Loucy (cell line): ENCODE results near the gene DSCAML1.

Experiments
- H2AFZ ChIP-seq: fragments of 200-600 bp; sonication (generic); 2 replicates; pipeline ENCODE4 v1.6.0; 2016; ENCODE audit warnings: antibody characterized with exemption, mild to moderate bottlenecking, low read length, moderate library complexity
- H3F3A ChIP-seq: fragments of 200-600 bp; 2 replicates; pipeline ENCODE4 v1.6.0; 2016; ENCODE audit warnings: antibody characterized with exemption, low read depth, mild to moderate bottlenecking
- H3K27me3 ChIP-seq: fragments of 200-600 bp; sonication (generic); 2 replicates; pipeline ENCODE4 v1.6.1; 2014; ENCODE audit warnings: low read length, mild to moderate bottlenecking; ENCODE audit not compliant: insufficient read depth, poor library complexity, severe bottlenecking
- H3K36me3 ChIP-seq: fragments of 200-600 bp; sonication (generic); 2 replicates; pipeline ENCODE4 v1.6.1; 2016; ENCODE audit warnings: low read length; ENCODE audit not compliant: insufficient read depth
- H3K4me1 ChIP-seq: fragments of 200-600 bp; sonication (generic); 2 replicates; pipeline ENCODE4 v1.5.1; 2014; ENCODE audit warnings: low read length, mild to moderate bottlenecking; ENCODE audit not compliant: insufficient read depth, poor library complexity, severe bottlenecking
- H3K4me2 ChIP-seq: fragments of 200-600 bp; sonication (generic); 2 replicates; pipeline ENCODE4 v1.6.0; 2014; ENCODE audit warnings: antibody characterized with exemption, low read length, low read depth, mild to moderate bottlenecking; ENCODE audit not compliant: poor library complexity, severe bottlenecking
- H3K4me3 ChIP-seq: fragments of 200-600 bp; sonication (generic); 2 replicates; pipeline ENCODE4 v1.5.1; 2014; ENCODE audit warnings: low read length, mild to moderate bottlenecking, mixed read lengths; ENCODE audit not compliant: poor library complexity, severe bottlenecking
- H3K79me2 ChIP-seq: fragments of 200-600 bp; sonication (generic); 2 replicates; pipeline ENCODE4 v1.6.1; 2014; ENCODE audit warnings: low read length; ENCODE audit not compliant: insufficient read depth
- H3K9ac ChIP-seq: fragments of 200-600 bp; sonication (generic); 2 replicates; pipeline ENCODE4 v1.6.0; 2014; ENCODE audit warnings: mild to moderate bottlenecking, low read depth, low read length, moderate library complexity; ENCODE audit not compliant: poor library complexity, severe bottlenecking
- H3K9me2 ChIP-seq: fragments of 200-600 bp; sonication (generic); replicated peaks from 2 replicates; pipeline ENCODE4 v1.6.1; 2016; ENCODE audit warnings: low read depth, low read length, mixed read lengths
- H3K9me3 ChIP-seq: fragments of 200-600 bp; sonication (generic); 2 replicates; pipeline ENCODE4 v1.6.1; 2014; ENCODE audit warnings: mild to moderate bottlenecking, antibody characterized with exemption, low read length, low read depth; ENCODE audit not compliant: insufficient read depth
- H4K20me1 ChIP-seq: fragments of 200-600 bp; sonication (generic); 2 replicates; pipeline ENCODE4 v1.6.0; 2014; ENCODE audit warnings: antibody characterized with exemption, low read length, mild to moderate bottlenecking; ENCODE audit not compliant: insufficient read depth, poor library complexity, severe bottlenecking
- EZH2phosphoT487 ChIP-seq: fragments of 200-600 bp; IDR thresholded peaks from 2 replicates; pipeline ENCODE4 v1.6.1; 2018; ENCODE audit warnings: antibody characterized with exemption, mild to moderate bottlenecking, moderate library complexity, borderline replicate concordance
- TF ChIP-seq, protein P1 (sequence below): fragments of 200-600 bp; sonication (generic); conservative IDR thresholded peaks from 2 replicates; pipeline ENCODE4 v1.5.1; 2014; ENCODE audit warnings: mild to moderate bottlenecking, antibody characterized with exemption, low read length

DSCAML1 gene

DNA sequence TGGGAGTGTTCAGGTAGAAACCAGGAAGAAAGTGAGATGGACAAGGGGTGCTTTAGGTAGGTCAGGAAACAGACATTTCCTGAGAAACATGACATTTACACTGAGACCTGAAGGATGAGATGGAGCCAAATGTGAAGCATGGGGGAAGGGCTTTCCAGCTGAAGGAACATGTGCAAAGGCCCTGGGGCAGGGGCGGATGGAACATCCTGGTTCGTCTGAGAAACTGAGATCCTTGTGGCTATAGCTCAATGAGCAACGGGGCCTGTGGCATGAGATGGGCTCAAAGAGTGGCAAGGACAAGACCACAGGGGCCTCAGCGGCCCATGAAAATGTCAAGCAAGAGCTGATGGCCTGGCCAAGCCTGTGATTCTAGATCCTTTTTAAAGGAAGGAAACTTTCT lies 127.4 kb downstream of the DSCAML1 start:
- TF ChIP-seq, protein P1, sequence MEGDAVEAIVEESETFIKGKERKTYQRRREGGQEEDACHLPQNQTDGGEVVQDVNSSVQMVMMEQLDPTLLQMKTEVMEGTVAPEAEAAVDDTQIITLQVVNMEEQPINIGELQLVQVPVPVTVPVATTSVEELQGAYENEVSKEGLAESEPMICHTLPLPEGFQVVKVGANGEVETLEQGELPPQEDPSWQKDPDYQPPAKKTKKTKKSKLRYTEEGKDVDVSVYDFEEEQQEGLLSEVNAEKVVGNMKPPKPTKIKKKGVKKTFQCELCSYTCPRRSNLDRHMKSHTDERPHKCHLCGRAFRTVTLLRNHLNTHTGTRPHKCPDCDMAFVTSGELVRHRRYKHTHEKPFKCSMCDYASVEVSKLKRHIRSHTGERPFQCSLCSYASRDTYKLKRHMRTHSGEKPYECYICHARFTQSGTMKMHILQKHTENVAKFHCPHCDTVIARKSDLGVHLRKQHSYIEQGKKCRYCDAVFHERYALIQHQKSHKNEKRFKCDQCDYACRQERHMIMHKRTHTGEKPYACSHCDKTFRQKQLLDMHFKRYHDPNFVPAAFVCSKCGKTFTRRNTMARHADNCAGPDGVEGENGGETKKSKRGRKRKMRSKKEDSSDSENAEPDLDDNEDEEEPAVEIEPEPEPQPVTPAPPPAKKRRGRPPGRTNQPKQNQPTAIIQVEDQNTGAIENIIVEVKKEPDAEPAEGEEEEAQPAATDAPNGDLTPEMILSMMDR: no peak
- Histone ChIP-seq H3K27me3 (no peaks in the 10 kb centered on the region), H2AFZ (no peak overlapping the region), H3K36me3 (no peaks in the 10 kb centered on the region), H3F3A (no peaks in the 10 kb centered on the region), H3K4me1 (peaks cover 4% of the 10 kb centered on the region), H3K9ac (no peak overlapping the region), H4K20me1 (no peaks in the 10 kb centered on the region), H3K4me2 (no peak overlapping the region), H3K9me2 (no peaks in the 10 kb centered on the region), H3K9me3 (no peaks in the 10 kb centered on the region), H3K4me3 (no peak overlapping the region), H3K79me2 (no peaks in the 10 kb centered on the region)

DNA sequence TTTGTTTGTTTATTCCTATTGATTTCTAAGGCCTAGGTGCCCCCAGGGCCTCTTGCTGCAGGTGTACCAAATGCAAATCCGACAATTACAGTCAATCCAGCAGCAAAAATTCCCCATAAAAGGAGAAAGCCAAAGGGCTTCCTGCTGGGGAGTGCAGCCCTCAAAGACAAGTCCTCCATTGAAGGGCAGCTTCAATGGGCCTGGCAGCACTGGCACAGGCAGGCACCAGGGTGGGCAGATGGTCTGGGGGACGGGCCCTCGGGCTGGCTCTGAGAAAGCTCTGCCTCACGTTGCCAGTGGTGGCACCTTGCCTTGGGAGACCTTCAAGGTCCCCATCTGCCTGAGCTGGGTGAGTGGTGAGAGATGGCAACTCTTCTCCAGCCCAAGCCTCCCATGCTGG lies 128.0 kb downstream of the DSCAML1 start:
- Histone ChIP-seq H3K79me2 (no peaks in the 10 kb centered on the region), H2AFZ (no peak overlapping the region), H4K20me1 (no peaks in the 10 kb centered on the region), H3K4me2 (no peak overlapping the region), H3K9me3 (no peaks in the 10 kb centered on the region), H3F3A (no peaks in the 10 kb centered on the region), H3K27me3 (no peaks in the 10 kb centered on the region), H3K4me3 (no peak overlapping the region), H3K9me2 (no peaks in the 10 kb centered on the region), H3K36me3 (no peaks in the 10 kb centered on the region), H3K4me1 (peaks cover 6% of the 10 kb centered on the region), H3K9ac (no peak overlapping the region)
- no peak for TF ChIP-seq EZH2phosphoT487
- TF ChIP-seq, protein P1: no peak

DNA sequence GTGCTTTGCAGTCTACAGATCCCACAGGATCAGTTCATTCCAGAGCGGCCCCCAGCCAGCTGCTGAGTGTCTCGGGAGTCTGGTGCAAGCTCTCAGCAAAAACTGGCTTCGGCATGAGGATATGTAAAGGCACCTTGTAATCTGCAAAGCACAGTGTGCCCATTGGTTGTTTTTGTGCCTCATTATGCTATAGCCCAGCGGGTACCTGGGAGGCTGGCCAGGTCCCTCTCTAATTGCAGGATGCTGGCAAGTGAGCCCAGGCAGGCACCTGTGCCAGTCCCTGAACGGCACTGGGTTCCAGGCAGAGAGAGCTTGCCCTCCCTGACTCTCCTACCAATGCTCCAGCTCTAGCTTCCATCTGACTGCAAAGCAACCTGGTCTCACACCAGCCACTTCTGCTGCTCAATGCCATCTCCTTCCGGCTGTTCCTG lies 128.7 kb downstream of the DSCAML1 start:
- Histone ChIP-seq H4K20me1 (no peaks in the 10 kb centered on the region), H3K9me3 (no peaks in the 10 kb centered on the region), H3K4me3 (no peak overlapping the region), H3K9me2 (no peaks in the 10 kb centered on the region), H3F3A (no peaks in the 10 kb centered on the region), H3K4me1 (peaks cover 6% of the 10 kb centered on the region), H3K4me2 (no peak overlapping the region), H3K9ac (no peak overlapping the region), H3K36me3 (no peaks in the 10 kb centered on the region), H3K27me3 (no peaks in the 10 kb centered on the region), H2AFZ (no peak overlapping the region), H3K79me2 (no peaks in the 10 kb centered on the region)
- no peak for TF ChIP-seq EZH2phosphoT487
- TF ChIP-seq, protein P1: no peak
